GM18870 (cell line): ENCODE results near the gene ADAMTSL1.
A peak's percentile ranks its signal among the peaks of the same experiment; 100 is the strongest.

Experiments
- ATAC-seq: cut with Tn5 transposase; IDR thresholded peaks from one replicate; pipeline ENCODE4 v1.9.1; 2021; ENCODE audit warnings: moderate library complexity; ENCODE audit not compliant: unreplicated experiment

The ADAMTSL1 gene, protein sequence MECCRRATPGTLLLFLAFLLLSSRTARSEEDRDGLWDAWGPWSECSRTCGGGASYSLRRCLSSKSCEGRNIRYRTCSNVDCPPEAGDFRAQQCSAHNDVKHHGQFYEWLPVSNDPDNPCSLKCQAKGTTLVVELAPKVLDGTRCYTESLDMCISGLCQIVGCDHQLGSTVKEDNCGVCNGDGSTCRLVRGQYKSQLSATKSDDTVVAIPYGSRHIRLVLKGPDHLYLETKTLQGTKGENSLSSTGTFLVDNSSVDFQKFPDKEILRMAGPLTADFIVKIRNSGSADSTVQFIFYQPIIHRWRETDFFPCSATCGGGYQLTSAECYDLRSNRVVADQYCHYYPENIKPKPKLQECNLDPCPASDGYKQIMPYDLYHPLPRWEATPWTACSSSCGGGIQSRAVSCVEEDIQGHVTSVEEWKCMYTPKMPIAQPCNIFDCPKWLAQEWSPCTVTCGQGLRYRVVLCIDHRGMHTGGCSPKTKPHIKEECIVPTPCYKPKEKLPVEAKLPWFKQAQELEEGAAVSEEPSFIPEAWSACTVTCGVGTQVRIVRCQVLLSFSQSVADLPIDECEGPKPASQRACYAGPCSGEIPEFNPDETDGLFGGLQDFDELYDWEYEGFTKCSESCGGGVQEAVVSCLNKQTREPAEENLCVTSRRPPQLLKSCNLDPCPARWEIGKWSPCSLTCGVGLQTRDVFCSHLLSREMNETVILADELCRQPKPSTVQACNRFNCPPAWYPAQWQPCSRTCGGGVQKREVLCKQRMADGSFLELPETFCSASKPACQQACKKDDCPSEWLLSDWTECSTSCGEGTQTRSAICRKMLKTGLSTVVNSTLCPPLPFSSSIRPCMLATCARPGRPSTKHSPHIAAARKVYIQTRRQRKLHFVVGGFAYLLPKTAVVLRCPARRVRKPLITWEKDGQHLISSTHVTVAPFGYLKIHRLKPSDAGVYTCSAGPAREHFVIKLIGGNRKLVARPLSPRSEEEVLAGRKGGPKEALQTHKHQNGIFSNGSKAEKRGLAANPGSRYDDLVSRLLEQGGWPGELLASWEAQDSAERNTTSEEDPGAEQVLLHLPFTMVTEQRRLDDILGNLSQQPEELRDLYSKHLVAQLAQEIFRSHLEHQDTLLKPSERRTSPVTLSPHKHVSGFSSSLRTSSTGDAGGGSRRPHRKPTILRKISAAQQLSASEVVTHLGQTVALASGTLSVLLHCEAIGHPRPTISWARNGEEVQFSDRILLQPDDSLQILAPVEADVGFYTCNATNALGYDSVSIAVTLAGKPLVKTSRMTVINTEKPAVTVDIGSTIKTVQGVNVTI (N-terminal part only)

DNA sequence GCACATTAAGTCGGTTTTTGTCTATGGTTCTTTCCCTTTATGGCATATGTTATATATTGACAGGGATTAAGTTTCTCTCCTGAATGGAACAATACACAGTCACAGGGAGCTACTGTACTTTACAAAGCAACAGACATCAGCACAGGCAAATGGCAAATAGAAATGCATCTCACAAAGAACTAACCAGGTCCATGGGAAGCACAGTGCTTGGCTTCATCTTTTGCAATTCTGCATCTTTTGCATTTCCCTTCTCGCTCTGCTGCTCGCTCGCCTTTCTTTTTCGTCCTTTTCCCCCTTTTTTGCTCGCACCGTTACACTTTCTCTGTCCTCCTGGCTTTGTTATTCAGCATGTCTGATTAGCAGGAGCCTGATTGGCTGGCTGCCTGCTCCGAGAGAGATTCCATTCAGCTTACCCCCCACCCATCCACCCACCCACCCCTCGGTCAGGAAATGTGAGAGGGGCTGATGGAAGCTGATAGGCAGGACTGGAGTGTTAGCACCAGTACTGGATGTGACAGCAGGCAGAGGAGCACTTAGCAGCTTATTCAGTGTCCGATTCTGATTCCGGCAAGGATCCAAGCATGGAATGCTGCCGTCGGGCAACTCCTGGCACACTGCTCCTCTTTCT is at the start of gene ADAMTSL1:
Gene ADAMTSL1 (plus strand): TSS at position 502 of the 628 bp plus-strand sequence. CDS start 80 bp downstream, at position 582.
- ATAC-seq: no peak

DNA sequence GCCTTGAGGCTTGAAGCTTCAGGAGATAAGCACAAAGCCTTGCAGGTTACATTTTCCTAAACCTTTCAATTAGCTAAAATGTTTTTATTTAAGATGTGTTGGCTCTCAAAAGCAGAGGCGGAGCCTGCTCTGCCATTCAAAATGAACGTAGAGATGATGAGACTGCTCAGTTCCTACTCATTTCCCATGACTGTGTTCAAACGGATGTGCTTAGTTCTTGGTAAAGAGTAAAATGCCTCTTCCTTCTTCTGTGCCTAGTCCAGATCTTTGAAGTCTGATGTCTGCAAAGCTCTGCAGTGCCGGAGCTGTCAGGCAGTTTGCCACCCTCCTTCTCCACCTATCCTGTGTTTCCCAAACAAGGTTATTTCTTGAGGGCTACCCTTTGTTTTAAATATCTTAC is 46.3 kb upstream of the ADAMTSL1 start:
- no peak for ATAC-seq

DNA sequence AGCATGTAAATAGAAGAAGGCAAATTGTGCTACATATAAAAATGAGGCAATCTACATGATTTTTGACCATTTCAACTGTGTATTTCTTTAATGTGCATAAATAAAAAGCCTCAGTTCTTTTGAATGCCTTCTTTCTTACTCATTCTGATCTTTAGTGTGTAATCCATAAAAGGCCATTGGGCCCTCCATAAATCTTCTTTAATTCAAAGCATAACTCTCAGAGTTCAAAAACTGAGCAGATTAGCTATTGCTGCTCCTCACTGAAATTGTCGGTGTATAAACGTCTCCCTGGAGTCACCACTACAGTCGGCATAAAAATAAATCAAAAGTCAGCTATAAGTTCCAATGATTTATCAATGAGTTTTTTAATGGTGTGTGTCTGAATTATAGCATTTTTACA is 45.3 kb upstream of the ADAMTSL1 start:
- ATAC-seq: no peak

DNA sequence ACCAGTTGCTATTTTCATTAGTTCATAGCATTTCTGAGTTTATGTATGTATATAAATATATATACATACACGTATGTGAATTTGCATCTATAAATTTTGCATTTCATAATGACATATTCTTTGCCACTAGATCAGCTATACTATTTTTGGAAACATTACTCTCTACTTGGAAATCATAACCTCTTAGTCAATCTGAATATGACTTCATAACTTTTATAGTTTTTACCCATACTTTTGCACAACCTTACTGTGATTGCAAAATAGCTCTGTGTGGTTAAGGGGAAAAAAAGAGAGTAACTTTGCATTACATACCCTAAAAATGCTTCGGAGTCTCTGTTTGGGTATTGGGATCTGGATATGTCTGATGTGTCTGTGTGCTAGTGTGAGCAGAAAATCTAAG is 44.9 kb upstream of the ADAMTSL1 start:
- ATAC-seq: no peak

DNA sequence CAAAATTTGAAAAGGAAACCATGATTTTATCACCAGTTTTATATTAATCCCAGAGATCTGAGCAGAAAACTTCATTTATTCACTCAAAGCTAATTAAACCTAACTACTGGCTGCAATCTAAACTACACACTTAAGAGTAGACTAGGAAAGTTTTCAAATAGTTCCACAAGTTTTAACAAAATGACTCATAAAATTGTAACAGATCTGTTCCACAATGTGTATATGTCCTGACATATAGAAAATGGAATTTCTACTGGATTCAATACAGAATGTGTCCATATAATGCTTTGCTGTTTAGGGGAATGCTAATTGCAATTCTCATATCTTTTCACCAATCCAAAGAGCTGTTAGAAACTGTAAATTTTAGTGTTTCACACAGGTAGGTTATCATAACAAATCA is 40.3 kb upstream of the ADAMTSL1 start:
- ATAC-seq: no peak

DNA sequence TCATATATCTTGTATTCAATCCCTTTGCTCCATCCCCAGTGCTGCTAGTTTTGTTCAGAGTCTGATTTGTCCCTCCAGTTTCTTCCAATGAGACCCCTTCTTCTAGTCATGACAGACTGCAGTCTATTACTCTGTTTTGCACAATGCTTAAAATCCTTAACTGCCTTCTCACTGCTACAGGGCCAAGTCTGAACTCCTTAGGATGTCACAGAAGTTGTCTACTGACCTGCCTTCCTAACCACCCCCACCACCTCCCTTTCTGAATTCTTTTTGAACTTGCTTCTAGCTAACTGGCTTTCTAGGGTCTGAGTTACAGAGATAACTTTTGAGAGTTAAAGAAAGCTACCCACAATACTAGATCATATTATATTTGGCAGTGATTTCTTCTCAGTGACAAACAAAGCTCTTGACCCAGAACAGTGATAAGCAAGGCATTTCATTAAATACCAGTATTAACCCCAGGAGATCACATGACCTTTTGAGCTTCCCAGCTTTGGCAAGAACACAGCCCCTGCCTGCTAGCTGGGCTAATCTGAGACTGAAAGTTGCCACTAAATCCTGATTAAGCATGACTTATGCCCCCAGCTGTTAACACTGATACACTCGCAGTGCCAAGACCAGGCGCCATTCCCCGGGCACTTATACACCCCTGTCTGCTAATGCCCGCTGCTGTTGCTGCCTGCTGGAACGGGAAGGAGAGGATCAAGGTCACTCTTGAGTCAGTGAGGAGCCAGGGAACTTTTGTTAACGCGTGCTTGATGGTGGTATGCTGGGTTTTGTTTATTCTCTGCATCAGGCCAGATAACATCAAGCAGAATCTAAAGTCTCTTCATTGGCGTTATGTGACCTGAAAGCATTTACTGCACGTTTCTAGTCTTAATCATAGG is 36.4 kb upstream of the ADAMTSL1 start:
- no peak for ATAC-seq

DNA sequence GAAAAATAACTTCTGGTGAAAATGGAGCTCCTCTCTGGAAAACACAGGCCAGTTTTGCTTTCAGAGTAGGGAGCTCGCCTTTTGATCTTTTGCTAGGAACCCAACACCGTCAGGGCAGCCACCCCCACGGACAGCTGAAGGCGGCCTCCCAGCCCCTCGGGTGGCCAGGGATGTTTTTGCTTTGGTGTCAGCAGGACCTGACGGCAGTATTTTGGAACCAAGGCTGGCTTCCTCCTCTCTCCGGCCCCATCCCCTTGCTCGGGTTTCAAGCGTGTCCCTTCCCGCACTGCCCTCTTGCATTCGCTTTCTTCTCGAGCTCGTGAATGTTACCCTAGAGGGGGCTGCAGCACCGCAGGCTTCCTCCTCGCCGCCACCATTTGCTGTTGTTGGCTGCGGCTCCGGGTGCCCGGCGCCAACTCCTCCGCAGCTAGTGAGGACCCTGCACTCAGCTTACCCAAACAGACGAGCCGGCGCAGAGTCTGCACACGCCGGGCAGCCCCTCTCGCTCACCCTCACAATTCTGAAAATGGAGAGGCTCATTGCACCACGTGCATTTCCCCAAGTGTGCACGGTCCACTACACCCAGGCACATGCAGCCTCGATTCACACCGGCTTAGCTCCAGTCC is 35.5 kb upstream of the ADAMTSL1 start:
- no peak for ATAC-seq

DNA sequence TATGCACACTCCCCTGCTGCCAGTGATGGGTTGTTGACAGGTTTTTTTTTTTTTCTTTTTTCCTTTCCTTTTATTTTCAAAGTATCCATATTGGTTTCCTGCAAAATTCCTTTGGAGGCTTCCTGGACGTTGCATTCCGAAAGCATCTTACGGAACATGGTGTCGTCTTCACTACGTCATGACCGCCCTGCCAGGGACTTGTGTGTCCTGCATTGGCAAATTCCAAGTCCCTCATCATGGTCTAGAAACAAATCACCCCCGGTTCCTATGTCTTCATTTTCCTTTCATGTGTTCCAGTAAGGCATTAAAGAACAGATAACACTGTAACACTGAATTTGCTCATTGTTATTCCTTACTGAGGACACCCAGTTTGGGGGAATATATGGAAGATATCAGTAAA is 35.0 kb upstream of the ADAMTSL1 start:
- no peak for ATAC-seq

DNA sequence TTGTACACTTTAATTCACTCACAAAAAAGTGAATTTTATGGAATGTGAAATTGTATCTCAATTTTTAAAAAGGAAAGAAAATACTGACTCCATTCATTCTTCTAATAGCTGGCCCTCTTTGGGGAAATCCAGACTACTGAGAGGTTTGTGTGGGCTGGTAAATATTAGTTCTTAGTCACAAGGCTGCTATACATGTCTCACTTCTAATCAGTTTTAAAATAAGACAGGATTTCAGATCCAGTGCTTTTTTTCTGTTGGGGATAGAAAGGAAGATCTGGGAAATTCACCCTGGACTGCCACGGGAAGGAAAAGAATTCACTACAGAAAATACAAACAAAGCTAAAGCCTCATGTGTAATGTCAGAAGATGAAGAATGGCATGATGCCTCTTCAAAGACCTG is 32.7 kb upstream of the ADAMTSL1 start:
- ATAC-seq: no peak

DNA sequence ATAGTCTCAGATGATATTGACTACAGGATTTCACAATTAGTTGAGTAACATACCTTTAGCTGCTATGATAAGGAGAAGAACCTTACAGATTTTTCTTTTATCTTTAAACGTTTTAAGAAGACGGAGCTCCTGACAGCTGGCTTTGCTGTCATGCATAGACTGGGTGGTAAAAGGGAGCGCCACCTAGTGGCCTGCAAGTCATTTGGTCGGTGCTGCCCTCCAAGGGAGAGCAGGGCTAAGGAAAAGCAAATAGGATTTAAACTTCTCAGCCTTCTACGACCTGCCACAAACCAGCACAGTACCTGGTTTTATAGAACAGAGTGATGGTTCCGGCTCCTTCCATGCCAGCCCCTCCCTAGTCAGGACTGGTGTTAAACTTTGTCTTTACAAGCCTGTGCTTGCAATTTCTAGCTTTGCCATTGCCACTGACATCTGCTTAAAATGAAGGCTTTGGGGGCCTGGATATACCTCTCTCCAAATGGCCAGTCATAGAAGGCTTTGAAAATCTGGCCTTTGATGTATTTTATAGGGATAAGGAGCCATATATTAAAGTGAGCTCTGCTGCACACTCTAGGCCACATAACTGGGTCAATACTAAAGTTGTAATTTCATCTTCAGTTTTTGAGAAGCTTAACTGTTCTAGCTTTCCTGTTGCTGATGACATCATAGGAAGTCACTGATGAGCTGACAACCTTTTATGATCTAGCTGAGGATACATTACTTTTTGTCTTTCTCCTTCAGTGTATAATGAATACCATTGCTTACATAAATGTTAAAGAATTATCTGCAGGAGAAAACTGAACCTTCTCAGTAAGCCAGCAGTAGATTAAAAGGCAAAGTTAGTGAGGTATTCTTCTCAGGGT is 31.1 kb upstream of the ADAMTSL1 start:
- ATAC-seq: peak; percentile 87

DNA sequence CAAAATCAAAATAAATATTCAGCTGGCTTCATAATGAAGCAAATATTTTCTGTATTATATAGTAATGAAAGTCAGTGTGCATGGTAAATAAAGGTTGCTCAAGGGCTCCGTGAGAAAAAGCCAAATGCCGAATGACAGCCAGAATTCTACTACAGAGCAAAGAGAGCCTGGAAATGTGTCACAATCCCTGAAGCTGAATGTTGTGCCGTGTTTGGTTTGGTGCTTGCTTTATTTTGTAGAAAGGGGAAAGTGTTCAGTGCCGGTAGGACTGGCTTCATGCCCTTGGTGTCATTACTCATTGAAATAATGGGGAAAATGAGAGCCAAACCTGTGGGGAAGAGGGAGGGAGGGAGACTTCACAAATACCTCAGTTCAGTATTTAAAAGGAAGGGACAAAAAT is 26.8 kb upstream of the ADAMTSL1 start:
- ATAC-seq: no peak

DNA sequence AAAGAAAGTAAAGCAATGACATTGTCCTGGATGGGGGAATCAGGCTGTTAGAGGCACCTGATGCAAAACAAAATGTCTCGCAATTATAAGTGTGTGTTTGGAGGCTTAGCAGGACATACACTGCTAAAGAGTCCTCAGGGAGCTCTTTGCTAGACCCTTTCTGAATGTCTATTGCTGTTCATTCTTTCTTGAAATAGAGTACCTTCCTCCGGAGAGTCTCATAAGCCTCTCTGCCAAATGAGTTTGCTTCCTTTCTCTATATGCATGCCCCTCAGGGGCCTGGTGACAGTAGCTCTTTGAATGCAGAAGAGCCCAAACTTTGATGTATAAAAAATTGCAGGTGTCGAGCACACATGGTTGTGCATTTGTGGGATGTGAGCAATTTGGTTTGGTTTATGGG is 26.4 kb upstream of the ADAMTSL1 start:
- no peak for ATAC-seq

DNA sequence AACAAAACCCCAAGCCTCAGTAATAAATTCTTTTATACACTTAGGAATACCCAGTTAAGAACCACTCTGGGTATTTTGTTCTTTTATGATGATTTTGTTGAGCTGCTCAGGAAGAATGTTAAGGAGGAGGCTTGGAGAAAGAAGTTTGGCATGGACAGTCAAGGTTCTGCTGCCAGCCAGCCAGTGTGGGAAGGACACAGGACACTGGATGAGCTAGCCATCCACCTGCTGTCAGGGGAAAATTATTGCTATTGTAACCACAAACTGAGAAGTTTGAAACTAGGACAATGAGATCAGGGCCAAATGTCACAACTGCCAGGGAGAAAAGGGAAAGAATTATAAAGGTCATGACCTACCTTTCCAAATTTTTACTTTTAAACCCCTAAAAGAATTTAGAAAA is 25.9 kb upstream of the ADAMTSL1 start:
- no peak for ATAC-seq

DNA sequence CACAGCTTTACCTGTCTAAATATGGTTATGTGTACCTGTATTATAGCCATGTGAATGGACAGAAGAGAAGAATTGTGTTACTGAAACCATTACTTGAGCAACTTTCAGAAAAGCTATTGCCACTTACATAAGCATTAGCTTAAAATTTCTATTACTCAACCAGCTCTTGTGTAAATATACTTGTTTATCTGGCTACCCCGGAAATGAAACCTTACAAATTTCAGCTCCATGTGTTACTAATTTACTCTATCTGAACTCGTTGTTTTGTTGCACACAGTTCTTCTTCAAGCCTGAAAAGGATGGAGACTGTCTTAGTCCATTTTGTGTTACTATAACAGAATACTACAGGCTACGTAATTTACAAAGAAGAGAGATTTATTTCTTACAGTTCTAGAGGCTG is 22.5 kb upstream of the ADAMTSL1 start:
- ATAC-seq: no peak

DNA sequence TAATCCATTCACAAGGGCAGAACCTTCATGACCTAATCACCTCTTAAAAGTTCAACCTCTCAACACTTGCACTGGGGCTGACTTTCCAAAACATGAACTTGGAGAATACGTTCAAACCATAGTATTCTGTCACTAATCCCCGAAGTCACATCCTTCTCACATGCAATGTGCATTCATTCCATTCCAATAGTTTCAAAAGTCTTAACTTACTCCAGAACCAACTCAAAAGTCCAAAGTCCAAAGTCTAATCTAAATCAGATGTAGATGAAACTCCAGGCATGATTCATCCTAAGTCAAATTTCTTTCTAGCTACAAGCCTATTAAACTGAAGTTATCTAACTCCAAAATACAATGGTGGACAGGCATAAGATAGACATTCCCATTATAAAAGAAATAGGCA is 21.7 kb upstream of the ADAMTSL1 start:
- no peak for ATAC-seq

DNA sequence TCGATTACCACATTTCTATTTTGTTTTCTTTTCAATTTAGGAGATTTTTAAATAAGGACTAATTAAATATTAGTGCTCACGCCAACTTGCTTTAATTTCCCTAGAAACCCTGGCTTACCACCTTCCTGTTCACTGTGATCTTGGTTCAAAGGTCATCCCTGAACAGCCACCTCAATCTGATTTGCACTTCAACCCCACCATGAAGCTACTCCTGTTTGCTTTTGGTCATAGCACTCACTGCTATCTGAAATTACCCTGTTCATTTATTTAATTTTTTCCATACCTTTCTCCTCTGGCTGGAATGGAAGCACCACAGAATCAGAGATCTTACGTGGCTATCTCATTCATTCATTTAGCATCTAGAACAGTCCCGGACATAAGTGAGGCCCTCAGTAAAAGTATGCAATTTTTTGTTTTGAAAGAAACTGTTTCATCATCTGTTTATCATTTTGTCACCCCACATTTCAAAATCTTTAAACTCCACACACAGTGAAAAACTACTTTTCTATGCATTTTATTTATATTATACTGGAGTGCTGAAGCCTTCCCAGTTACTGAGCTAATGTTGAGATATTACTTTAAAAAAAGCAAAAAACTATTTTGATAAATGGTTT is 17.2 kb upstream of the ADAMTSL1 start:
- no peak for ATAC-seq

DNA sequence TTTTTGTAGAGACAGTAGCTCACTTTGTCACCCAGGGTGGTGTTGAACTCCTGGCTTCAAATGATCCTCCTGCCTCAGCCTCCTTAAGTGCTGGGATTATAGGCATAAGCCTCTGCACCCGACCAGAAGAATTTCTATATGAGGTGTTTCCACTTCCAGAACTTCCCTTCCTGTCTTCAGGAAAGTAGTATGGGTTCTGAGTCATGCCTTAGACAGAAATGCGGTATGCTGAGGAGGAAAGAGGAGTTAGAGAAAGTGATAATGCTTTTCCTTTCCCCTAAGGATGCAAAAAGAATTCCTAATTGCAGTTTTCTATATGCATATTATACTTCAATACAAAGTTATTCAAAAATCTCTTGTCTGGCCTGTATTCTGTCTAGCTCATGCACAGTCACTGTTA is 16.4 kb upstream of the ADAMTSL1 start:
- no peak for ATAC-seq
